Activated CD8-positive, alpha-beta memory T cell treated with anti-CD3 and anti-CD28 coated beads, Interleukin-2, amount 50 U/mL, for 48 hours (primary cell): ENCODE results near the gene TXNIP.
"Not testable (repeated sequence)": the region's sequence is repeated elsewhere in the genome, so short reads cannot be mapped to it uniquely, and the experiment has no call there.

Experiments used
- DNase-seq: peaks from one replicate; pipeline ENCODE4 v3.0.0-alpha.2; 2020

The TXNIP gene

GRCh38 chr1:145996433-145997015 is at the start of gene TXNIP:
TSS of gene TXNIP (minus strand) at chr1:145996579. CDS start at chr1:145996266, 313 bp downstream.
- DNase-seq, result peak; percentile 94

GRCh38 chr1:146039844-146040194 is 43.4 kb upstream of the TXNIP start:
- DNase-seq, result no peak

GRCh38 chr1:146036965-146037646 is 40.7 kb upstream of the TXNIP start:
- peak; percentile 92 for DNase-seq

GRCh38 chr1:146036241-146036964 is 40.0 kb upstream of the TXNIP start:
- no peak for DNase-seq

GRCh38 chr1:146035048-146035423 is 38.7 kb upstream of the TXNIP start:
- no peak for DNase-seq

DNA sequence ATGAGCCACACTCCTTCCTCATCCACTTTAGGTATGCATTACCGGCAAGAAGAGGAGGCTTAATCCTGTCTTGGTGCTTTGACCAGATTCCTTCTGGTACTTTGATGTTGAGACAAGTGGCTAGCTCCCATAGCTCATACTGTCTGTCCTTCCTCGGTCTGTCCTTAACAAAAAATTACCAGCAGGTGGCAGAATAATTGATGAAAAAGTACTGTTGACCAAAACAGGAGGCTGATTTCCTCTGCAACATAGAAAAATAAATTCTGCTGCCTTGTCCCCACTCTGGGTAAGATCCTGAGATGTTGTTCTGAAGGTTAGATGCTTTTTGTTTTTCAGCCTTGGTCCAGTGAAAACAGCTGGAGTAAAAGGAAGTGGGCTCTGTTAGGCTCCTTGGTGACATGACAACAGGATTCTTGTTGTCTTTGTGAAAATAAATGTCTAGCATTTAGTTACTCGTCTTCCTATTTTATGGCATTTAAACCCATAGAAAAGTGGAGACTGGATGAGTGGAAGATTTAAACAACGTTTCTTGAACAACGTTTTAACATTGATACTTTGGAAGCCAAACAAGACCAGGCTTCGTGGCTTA is 36.3 kb upstream of the TXNIP start:
- no peak for DNase-seq

DNA sequence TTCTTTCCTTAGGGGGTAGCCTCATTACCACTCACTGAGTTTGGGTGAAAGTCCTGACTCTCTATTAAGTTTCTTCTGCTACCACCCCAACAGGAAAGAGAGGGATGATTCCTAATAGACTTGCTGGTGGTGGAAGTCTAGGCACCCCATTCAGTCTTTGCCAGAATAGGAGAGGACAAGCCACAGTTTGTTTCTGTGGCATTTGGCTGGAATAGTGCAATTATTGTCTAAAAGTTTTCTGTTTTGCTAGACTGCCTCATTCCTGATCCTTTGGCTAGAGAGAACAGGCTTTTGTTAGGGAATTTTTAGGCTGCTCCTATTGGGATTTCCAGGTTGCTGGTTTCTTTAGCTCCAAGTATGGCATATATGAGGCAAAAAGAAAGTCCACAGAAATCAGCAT is 35.1 kb upstream of the TXNIP start:
- no peak for DNase-seq

DNA sequence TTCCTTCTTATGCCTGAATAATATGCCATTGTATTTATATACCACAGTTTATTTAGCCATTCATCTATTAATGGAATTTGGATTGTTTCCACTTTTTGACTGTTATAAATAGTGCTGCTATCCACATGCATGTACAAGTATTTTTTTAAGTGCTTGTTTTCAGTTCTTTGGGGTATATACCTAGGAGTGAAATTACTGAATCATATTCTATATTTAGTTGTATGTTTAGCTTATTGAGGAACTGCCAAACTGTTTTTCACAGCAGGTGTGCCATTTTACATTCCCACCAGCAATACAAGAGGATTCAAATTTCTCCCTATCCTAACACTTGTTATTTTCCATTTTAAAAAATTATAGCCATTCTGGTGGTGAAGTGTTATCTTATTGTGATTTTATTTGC is 32.7 kb upstream of the TXNIP start:
- DNase-seq, result no peak

GRCh38 chr1:146026650-146027049 is 30.3 kb upstream of the TXNIP start:
- not testable (repeated sequence) for DNase-seq

- DNase-seq, result not testable (repeated sequence)
These were observed 29.6 kb upstream of the TXNIP start for GRCh38 chr1:146025787-146026495.

- DNase-seq, result no peak
These were observed 26.2 kb upstream of the TXNIP start for GRCh38 chr1:146022403-146023127.

GRCh38 chr1:146021622-146022402 is 25.4 kb upstream of the TXNIP start, which contains the start of gene HJV:
TSS of gene HJV (minus strand) at chr1:146021735. CDS start at chr1:146020231, 1,504 bp downstream.
- no peak for DNase-seq

DNA sequence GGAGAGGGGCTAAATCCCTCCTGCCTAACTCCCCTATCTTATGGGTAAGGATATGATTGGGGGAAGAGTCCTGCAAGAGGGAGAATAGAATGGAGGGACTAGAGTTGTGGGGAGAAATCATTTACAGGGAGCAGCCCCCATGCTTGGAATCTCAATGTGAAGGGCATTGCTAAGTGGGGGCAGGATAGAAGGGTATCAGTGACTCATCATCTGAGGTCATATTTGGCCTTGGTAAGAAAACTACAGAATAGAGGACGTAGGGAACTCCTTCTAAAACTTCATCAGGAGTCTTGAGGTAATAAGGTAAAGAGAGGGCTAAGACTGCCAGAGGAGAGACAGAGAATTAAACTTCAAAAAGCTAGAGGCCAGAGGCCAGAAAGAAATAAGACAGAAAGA is 24.7 kb upstream of the TXNIP start:
- no peak for DNase-seq

- DNase-seq, result no peak
These were observed 24.0 kb upstream of the TXNIP start for GRCh38 chr1:146020058-146021049.

GRCh38 chr1:146019231-146020057 is 23.1 kb upstream of the TXNIP start:
- no peak for DNase-seq

DNA sequence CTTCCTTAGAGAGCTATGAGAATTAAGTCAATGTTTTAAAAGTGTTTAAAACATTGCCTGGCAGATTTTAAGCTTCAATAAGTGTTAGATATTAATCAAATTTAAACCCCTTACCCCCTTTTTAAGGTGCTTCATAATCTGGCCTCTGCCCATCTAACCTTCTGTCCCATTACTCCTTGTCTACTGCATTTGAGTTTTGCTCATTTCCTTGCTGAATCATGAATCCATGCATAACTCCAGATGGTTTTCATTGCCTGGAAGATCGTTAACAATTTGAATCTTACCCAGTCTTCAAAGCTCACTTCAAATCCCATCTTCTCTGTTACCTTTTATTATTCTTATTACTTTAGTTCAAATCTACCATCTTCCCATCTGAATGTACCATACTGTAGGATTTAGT is 20.5 kb upstream of the TXNIP start:
- DNase-seq, result no peak

GRCh38 chr1:146013559-146013922 is 17.2 kb upstream of the TXNIP start:
- DNase-seq, result no peak

DNA sequence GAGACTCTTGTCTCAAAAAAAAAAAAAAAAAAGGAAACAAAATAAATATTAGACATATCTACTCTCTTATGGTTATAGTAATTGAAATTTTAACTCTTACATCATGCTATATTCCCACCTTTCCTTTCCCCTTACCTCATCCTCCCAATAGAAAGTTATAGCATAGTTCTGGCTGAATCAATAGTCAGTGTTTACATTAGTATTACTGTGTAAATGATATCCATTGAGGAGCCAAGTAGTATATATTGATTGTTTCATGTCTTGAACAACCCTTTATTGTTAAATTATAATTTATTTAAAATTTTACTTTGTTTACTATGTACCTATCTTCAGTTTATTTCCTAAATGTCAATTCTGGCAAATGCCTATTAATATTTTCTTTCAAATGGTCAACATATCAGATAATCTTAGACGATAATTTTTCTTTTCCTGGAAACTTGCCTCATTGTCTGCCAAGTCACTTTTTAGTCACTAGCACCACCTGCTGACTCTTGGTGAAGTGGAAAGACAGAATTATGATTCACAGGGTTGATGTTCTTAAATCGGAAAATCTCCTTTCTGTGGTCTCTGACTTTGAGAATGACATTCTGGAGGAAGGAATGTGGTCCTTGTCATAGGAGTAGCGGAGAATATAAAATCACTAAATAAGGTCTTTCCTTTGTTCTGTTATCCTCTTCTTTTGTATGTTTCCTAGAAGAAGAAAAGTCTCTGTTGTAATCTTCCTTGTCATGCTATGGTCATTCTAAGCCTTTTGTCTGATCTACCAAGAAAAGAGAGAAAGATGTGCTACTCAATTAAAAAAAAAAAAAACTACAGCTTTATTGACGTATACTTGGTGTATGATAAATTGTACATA is 16.6 kb upstream of the TXNIP start:
- no peak for DNase-seq
